ENCODE results near the gene CCDC200.
"Not testable (repeated sequence)": the region's sequence is repeated elsewhere in the genome, so short reads cannot be mapped to it uniquely, and the experiment has no call there.

The CCDC200 gene

DNA sequence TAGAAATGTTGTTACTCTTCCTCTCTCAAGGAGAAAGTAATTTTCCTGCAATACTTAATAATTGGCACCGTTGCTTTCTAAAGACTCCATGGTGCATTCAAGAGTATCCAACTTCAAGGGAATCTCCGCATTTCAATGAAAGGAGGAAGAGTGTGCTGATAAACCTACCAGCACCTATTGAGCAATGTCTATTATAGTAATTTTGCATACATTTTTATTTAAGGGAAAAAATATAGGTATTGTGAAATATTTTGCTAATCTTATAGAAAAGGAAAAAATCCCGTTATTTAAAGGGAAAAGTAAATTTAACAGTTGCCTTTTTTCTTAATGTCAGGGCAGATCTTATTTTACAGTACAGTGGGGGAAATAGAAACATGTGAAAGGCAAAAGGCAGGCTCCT, 17.8 kb downstream of the CCDC200 start:
- no peak overlapping the region for H3K4me3 ChIP-seq (ENCODE audit: low read depth, low read length)
- TF ChIP-seq, protein P1, sequence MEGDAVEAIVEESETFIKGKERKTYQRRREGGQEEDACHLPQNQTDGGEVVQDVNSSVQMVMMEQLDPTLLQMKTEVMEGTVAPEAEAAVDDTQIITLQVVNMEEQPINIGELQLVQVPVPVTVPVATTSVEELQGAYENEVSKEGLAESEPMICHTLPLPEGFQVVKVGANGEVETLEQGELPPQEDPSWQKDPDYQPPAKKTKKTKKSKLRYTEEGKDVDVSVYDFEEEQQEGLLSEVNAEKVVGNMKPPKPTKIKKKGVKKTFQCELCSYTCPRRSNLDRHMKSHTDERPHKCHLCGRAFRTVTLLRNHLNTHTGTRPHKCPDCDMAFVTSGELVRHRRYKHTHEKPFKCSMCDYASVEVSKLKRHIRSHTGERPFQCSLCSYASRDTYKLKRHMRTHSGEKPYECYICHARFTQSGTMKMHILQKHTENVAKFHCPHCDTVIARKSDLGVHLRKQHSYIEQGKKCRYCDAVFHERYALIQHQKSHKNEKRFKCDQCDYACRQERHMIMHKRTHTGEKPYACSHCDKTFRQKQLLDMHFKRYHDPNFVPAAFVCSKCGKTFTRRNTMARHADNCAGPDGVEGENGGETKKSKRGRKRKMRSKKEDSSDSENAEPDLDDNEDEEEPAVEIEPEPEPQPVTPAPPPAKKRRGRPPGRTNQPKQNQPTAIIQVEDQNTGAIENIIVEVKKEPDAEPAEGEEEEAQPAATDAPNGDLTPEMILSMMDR (IDR thresholded peaks at IDR 0.05; ENCODE audit: borderline replicate concordance, insufficient read depth, low read depth, low read length) = no peak

DNA sequence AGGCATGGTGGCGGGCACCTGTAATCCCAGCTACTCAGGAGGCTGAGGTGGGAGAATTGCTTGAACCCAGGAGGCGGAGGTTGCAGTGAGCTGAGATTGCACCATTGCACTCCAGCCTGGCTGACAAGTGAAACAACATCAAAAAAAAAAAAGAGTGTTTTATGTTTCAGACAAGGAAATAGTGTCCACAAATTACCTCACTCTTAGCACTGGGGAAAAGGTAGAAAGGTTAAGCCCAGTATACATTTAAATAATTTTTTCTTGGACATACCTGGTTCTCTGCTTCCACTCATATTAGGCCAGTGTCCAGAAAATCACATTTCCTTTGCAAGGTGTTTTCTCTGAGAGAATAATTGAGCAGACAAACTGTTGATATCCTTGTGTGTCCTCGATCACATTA, 25.4 kb downstream of the CCDC200 start:
- not testable (repeated sequence) for H3K4me3 ChIP-seq (ENCODE audit: low read depth, low read length)

DNA sequence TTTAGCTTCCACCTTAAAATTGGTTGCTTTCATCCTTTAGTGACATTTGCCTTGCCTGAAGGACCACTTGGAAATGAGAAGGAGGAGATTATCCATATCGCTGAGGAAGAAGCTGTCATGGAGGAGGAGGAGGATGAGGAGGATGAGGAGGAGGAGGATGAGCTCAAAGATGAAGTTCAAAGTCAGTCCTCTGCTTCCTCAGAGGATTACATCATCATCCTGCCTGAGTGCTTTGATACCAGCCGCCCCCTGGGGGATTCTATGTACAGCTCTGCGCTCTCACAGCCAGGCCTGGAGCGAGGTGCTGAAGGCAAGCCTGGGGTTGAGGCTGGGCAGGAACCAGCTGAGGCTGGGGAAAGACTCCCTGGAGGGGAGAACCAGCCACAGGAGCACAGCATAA, 28.3 kb downstream of the CCDC200 start:
- TF ChIP-seq, protein P1 (IDR thresholded peaks at IDR 0.05; ENCODE audit: borderline replicate concordance, insufficient read depth, low read depth, low read length) = no peak
- H3K4me3 ChIP-seq (ENCODE audit: low read depth, low read length) = no peak overlapping the region

DNA sequence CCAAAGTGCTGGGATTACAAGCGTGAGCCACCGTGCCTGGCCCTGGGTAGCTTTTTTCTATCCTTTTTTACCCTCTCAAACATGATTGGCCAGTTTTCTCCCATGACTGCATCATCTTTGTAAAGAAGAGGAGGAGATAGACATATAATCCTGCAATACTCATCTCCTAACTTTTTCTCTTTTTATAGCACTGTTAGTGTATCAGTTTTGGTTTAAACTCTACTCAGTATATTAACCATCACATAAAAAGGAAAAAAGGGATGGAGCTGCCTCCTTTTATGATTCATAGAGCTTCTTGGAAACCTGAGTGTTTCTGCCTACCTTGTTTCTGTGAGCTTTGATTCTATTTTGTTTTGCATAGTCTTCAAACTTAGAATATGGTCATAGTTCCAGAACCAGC, 28.8 kb downstream of the CCDC200 start:
- TF ChIP-seq, protein P1 (IDR thresholded peaks at IDR 0.05; ENCODE audit: borderline replicate concordance, insufficient read depth, low read depth, low read length) = no peak
- no peak overlapping the region for H3K4me3 ChIP-seq (ENCODE audit: low read depth, low read length)

DNA sequence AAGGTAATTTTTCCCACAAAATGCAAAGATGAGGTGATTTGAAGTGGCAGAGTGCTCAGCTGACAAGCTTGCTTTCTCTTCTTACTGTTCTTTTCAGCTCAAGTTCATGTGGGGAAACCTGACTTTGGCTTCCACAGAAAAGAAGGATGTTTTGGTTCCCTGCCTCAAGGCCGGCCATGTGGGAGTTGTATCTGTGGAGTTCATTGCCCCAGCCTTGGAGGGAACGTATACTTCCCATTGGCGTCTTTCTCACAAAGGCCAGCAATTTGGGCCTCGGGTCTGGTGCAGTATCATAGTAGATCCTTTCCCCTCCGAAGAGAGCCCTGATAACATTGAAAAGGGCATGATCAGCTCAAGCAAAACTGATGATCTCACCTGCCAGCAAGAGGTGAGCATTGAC, 35.2 kb downstream of the CCDC200 start:
- H3K4me3 ChIP-seq (ENCODE audit: low read depth, low read length) = no peak overlapping the region
- TF ChIP-seq, protein P1 (IDR thresholded peaks at IDR 0.05; ENCODE audit: borderline replicate concordance, insufficient read depth, low read depth, low read length) = no peak

DNA sequence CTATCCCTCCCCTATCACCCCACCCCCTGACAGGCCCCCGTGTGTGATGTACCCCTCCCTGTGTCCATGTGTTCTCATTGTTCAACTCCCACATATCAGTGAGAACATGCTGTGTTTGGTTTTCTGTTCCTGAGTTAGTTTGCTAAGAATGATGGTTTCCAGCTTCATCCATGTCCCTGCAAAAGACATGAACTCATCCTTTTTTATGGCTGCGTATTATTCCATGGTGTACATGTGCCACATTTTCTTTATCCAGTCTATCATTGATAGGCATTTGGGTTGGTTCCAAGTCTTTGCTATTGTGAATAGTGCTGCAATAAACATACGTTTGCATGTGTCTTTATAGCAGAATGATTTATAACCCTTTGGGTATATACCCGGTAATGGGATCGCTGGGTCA, 41.8 kb downstream of the CCDC200 start:
- H3K4me3 ChIP-seq (ENCODE audit: low read depth, low read length) = not testable (repeated sequence)

DNA sequence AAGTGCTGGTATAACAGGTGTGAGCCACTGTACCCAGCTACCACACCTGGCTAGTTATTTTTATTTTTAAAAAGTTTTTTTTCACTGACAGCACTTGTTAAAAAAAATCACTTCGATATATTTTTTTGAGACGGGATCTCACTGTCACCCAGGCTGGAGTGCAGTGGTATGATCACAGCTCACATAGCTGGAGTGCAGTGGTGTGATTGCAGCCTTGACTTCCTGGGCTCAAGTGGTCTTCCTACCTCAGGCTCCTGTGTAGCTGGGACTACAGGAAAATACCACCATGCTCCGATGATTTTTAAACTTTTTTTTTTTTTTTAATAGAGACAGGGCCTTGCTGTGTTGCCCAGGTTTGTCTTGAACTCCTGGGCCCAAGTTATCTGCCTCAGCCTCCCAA, 44.5 kb downstream of the CCDC200 start:
- no peak overlapping the region for H3K4me3 ChIP-seq (ENCODE audit: low read depth, low read length)
- TF ChIP-seq, protein P1 (IDR thresholded peaks at IDR 0.05; ENCODE audit: borderline replicate concordance, insufficient read depth, low read depth, low read length) = no peak

DNA sequence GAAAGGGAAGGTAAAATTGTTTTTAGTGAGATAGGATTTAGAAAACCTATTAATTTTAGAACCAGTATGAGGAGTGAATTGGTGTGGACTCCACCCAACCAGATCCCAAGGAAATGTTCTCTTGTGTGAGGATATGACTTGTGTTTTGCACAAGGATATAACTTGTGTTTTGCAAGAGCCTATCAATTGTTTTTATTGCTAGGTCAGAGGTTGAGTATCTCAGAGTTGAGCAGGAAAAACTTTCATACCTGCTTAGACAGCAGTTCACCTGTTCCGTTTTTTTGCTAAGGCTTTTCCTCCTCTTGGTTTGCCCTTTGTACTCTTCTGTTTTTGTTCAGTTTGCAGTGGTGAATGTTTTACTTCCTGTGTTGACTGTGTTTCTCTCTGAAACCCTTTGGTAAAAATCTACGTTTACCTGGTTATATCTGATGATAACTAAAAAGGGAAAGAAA, 52.3 kb downstream of the CCDC200 start:
- TF ChIP-seq, protein P1 (IDR thresholded peaks at IDR 0.05; ENCODE audit: borderline replicate concordance, insufficient read depth, low read depth, low read length) = no peak
- no peak overlapping the region for H3K4me3 ChIP-seq (ENCODE audit: low read depth, low read length)
